NT2/D1 (cell line): ENCODE data around the gene CHIC1.
"Not testable (repeated sequence)": the region's sequence is repeated elsewhere in the genome, so short reads cannot be mapped to it uniquely, and the experiment has no call there.

Source experiments
- YY1 ChIP-seq: IDR thresholded peaks from 2 replicates; pipeline ENCODE4 v1.6.1; 2011; ENCODE audit not compliant: insufficient read length, insufficient read depth
- ZNF274 ChIP-seq: IDR thresholded peaks from 2 replicates; pipeline ENCODE4 v1.6.1; 2011; ENCODE audit warnings: mild to moderate bottlenecking, low read depth, low read length

- TF ChIP-seq ZNF274, YY1: not testable (repeated sequence)
Measured at GRCh38 chrX:73641669-73642068, 78.7 kb downstream of the CHIC1 start.
